ENCODE results near the gene POFUT2. TPM values are rescaled to one million over a fixed set of nuclear protein-coding genes. Genes with fewer than 3 reads are reported as not detected.
"Not testable (repeated sequence)": the region's sequence is repeated elsewhere in the genome, so short reads cannot be mapped to it uniquely, and the experiment has no call there.

Gene POFUT2
- total and polyA plus RNA-seq, 3 donors from 2014 or later: 49.9 to 63.3 (median 55.9) TPM

DNA sequence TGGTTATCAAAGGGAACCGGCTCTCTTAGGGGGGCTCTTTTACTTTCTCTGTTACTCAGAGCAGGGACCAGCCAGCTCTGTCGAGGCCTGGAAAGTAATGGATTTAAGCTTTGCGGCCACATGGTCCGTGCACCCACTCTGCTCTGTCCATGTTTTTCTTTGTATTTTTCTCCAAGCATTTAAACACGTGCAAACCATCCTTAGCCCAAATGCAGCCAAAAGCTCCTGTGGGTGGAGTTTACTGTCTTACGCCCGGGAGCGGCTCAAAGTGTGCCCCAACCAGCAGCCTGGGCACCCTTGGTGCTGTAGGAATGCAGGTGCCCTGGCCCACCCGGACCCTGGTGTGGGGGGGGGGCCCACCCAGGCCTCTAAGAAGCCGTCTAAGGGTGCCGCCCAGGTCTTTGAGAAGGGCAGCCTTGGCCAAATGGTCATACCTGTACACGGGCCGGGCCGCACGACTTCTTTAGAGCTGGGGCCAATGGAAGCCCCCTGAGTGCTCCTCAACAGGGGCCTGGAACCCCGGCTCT, 29.2 kb upstream of the POFUT2 start:
- intact Hi-C loops (cut with DNase I; ENCODE audit: low total_unique reads): no loop called here
- DNase-seq: no peak
- Histone ChIP-seq H3K27ac (no peak overlapping the region), H3K9me3 (no peaks in the 10 kb centered on the region), H3K4me3 (no peak overlapping the region), H3K4me1 (no peaks in the 10 kb centered on the region), H3K27me3 (no peaks in the 10 kb centered on the region), H3K36me3 (ENCODE audit: low read depth, missing control alignments) (no peaks in the 10 kb centered on the region)
- TF ChIP-seq, protein P1, sequence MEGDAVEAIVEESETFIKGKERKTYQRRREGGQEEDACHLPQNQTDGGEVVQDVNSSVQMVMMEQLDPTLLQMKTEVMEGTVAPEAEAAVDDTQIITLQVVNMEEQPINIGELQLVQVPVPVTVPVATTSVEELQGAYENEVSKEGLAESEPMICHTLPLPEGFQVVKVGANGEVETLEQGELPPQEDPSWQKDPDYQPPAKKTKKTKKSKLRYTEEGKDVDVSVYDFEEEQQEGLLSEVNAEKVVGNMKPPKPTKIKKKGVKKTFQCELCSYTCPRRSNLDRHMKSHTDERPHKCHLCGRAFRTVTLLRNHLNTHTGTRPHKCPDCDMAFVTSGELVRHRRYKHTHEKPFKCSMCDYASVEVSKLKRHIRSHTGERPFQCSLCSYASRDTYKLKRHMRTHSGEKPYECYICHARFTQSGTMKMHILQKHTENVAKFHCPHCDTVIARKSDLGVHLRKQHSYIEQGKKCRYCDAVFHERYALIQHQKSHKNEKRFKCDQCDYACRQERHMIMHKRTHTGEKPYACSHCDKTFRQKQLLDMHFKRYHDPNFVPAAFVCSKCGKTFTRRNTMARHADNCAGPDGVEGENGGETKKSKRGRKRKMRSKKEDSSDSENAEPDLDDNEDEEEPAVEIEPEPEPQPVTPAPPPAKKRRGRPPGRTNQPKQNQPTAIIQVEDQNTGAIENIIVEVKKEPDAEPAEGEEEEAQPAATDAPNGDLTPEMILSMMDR (IDR thresholded peaks at IDR 0.05): no peak
- TF ChIP-seq POLR2A (IDR thresholded peaks at IDR 0.05): no peak
- 64 to 69% methylated on average over 8 to 14 of the region's 16 CpGs for WGBS, 2 donors

GRCh38 chr21:45315676-45316470, 28.2 kb upstream of the POFUT2 start:
- intact Hi-C loops (cut with DNase I; ENCODE audit: low total_unique reads); H3K27ac ChIP-seq; DNase-seq: not testable (repeated sequence)

GRCh38 chr21:45313682-45314081, 26.0 kb upstream of the POFUT2 start:
- DNase-seq: no peak
- TF ChIP-seq, protein P1 (IDR thresholded peaks at IDR 0.05): no peak
- no peak for TF ChIP-seq POLR2A (IDR thresholded peaks at IDR 0.05)
- Histone ChIP-seq H3K4me1 (peaks cover 9% of the 10 kb centered on the region), H3K9me3 (no peaks in the 10 kb centered on the region), H3K27me3 (no peaks in the 10 kb centered on the region), H3K27ac (no peak overlapping the region), H3K4me3 (no peak overlapping the region), H3K36me3 (ENCODE audit: low read depth, missing control alignments) (no peaks in the 10 kb centered on the region)
- WGBS, 2 donors: 77% methylated on average over 3 of the region's 3 CpGs
- intact Hi-C loops (cut with DNase I; ENCODE audit: low total_unique reads): no loop called here

More at GRCh38 chr21:45315676-45316470, 28.2 kb upstream of the POFUT2 start:
- not testable (repeated sequence) for H3K9me3 ChIP-seq; H3K4me1 ChIP-seq; H3K36me3 ChIP-seq (ENCODE audit: low read depth, missing control alignments); H3K4me3 ChIP-seq; H3K27me3 ChIP-seq
- 52 to 64% methylated on average over 7 of the region's 7 CpGs for WGBS, 2 donors

DNA sequence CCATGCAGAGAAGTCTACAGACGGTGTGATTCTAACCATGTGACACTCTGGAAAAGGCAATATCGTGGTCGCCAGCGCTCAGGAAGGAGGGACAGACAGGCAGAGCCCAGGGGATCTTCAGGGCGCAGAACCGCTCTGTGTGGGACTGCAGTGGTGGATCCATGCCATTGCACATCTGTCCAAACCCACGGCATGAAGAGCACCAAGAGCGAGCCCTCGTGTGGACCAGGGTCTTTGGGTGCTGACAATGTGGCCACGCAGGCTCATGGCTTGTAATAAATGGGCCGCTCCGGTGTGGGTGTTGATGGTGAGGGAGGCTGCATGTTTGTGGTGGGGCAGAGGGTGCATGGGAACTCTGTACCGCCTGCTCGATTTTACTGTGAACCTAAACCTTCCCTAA, 25.3 kb upstream of the POFUT2 start:
- TF ChIP-seq, protein P1 (IDR thresholded peaks at IDR 0.05): no peak
- no peak for TF ChIP-seq POLR2A (IDR thresholded peaks at IDR 0.05)
- intact Hi-C loops (cut with DNase I; ENCODE audit: low total_unique reads): no loop called here
- Histone ChIP-seq H3K27me3 (no peaks in the 10 kb centered on the region), H3K4me1 (peaks cover 16% of the 10 kb centered on the region), H3K4me3 (no peak overlapping the region), H3K27ac (no peak overlapping the region), H3K9me3 (no peaks in the 10 kb centered on the region), H3K36me3 (ENCODE audit: low read depth, missing control alignments) (no peaks in the 10 kb centered on the region)
- DNase-seq: no peak
- WGBS, 2 donors: 88 to 92% methylated on average over 13 to 14 of the region's 14 CpGs

DNA sequence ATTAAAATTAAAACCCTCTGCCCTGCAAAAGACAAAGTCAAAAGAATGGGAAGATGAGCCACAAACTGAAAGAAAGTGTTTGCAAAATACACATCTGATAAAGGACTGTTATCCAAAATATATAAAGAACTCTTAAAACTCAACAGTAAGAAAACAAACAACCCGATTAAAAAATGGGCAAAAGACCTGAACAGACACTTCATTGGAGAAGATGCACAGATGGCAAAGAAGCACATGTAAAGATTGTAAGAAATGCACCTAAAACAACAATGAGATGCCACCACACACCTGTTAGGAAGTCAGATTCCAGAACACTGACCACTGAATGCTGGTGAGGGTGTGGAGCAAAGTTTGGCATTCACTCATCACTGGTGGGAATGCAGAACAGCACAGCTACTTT, 24.6 kb upstream of the POFUT2 start:
- no peaks in the 10 kb centered on the region for H3K27me3 ChIP-seq
- intact Hi-C loops (cut with DNase I; ENCODE audit: low total_unique reads): no loop called here
- H3K27ac ChIP-seq: no peak overlapping the region
- no peaks in the 10 kb centered on the region for H3K36me3 ChIP-seq (ENCODE audit: low read depth, missing control alignments)
- peaks cover 22% of the 10 kb centered on the region for H3K4me1 ChIP-seq
- TF ChIP-seq, protein P1 (IDR thresholded peaks at IDR 0.05): no peak
- no peak for TF ChIP-seq POLR2A (IDR thresholded peaks at IDR 0.05)
- 87 to 95% methylated on average over 1 of the region's 1 CpG for WGBS, 2 donors
- no peak for DNase-seq
- H3K9me3 ChIP-seq: no peaks in the 10 kb centered on the region
- no peak overlapping the region for H3K4me3 ChIP-seq
